Left colon (tissue), 2 donors: ENCODE data around the gene EPHA2. TPM values are rescaled to one million over a fixed set of nuclear protein-coding genes. Genes with fewer than 3 reads are reported as not detected.
A peak's percentile ranks its signal among the peaks of the same experiment; 100 is the strongest.

Experiments used
- ATAC-seq: fragments of 200-7000 bp; cut with Tn5 transposase; one replicate; pipeline ENCODE4 v1.9.1; 2020; ENCODE audit warnings: mild to moderate bottlenecking, moderate library complexity
- DNase-seq, 2 donors: peaks; one replicate each; pipeline ENCODE4 v3.0.0-alpha.2; 2020
- intact Hi-C, 2 donors: fragments of 100-400 bp; cut with DNase I in 1 of 2; cut with micrococcal nuclease in 1 of 2; formaldehyde crosslinking; loops; one replicate each; pipeline versions ENCODE4 v1.11.2 to v1.14.0; 2022; cut with DNase I, micrococcal nuclease
- total RNA-seq, 2 donors: library from RNA; stranded (reverse); fragmentation: NEBNext Ultra II Directional; extraction: Animal tissue kit (Norgen Biotek cat#: 25700); gene quantifications; one replicate each; pipeline ENCODE4 v1.2.1, GENCODE V29; 2021
- donor health status: DM: no; HTN: no; CAD: no.
- donor health status: DM: yes; HTN: yes; CAD: no.

The EPHA2 gene
- total RNA-seq, 2 donors from 2014 or later: 44.3 to 48.1 TPM

- intact Hi-C loops: no loop called here
- DNase-seq (no peak), ATAC-seq (no peak)
Observed at GRCh38 chr1:16129316-16129715, 26.6 kb downstream of the EPHA2 start.

- intact Hi-C loops: no loop called here
- no peak for DNase-seq
- no peak for ATAC-seq
Observed at GRCh38 chr1:16128338-16128741, 27.5 kb downstream of the EPHA2 start.

DNA sequence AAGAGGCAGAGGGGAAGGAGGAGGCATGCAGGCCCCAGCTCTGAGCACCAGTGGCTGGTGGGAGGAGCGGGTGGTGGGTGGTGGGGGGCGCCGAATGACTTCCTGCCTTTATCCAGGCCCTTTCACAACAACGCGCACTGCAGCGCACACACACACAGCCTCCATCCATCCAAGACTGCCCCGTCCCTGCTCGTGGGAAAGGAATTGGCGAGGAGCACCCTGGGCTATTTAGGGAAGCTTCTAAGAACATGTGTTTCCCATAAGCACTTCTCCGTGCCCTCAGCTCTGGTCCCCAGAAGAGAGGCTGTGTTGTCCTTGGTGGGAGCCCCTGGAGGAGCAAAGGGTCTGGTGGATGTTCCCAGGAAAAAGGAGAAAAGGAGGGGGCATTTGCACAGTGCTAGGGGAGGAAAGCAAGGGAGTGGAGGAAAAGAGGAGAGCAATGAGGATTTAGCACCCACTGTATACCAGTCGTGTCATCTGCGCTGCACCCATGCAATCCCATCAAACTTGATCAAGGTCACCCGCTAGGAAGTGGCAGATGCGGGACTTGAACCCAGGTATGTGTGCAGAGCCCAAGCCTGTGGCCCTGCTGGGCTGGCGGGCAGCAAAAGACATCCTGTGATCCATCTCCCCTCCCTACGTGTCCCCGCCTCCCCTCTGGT is 28.1 kb downstream of the EPHA2 start:
- no peak for DNase-seq
- intact Hi-C loops: no loop called here
- no peak for ATAC-seq

- intact Hi-C loops: no loop called here
- no peak for ATAC-seq
- DNase-seq: no peak
Observed at GRCh38 chr1:16126743-16127515, 28.9 kb downstream of the EPHA2 start.

DNA sequence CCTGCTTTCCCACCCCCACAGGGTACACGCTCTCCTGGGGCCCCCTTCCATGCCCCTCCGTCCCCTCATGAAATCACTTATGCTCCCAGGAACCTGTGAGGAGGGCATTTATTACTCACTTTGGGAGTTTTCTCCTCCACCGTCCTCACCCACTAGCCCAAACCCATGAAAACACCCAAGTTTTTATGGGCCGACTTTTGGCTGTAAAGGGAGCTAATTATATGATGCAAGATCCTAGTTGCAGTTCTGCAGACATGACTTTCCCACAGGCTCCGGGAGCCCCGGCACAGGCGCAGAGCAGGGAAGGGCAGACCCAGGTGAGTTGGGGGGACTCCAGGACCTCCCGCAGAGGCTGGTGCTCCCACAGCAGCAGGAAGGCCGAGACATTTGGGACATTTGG is 29.7 kb downstream of the EPHA2 start:
- intact Hi-C loops: no loop called here
- no peak for DNase-seq
- ATAC-seq: no peak

- ATAC-seq: no peak
- DNase-seq: no peak
- intact Hi-C loops: no loop called here
Observed at GRCh38 chr1:16125483-16125882, 30.4 kb downstream of the EPHA2 start.

DNA sequence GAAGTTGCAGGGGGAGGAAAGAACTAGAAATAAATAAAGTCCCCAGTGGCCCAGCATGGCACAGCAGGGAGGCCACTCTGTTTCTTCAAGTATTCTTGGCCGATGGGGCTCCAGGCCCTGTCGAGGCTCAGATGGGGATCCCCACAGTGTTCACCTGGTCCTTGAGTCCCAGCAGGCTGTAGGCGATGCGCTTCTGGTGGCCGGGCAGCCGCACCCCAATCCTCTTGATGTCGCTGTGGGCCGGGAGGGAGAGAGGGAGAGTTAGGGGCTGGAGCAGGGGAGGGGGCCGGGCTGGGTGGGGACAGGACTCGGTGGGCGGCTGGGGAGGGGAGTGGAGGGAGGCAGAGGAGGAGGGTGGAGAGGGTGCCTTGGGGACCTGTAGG is 30.8 kb downstream of the EPHA2 start:
- intact Hi-C loops: no loop called here
- no peak for ATAC-seq
- DNase-seq: no peak

DNA sequence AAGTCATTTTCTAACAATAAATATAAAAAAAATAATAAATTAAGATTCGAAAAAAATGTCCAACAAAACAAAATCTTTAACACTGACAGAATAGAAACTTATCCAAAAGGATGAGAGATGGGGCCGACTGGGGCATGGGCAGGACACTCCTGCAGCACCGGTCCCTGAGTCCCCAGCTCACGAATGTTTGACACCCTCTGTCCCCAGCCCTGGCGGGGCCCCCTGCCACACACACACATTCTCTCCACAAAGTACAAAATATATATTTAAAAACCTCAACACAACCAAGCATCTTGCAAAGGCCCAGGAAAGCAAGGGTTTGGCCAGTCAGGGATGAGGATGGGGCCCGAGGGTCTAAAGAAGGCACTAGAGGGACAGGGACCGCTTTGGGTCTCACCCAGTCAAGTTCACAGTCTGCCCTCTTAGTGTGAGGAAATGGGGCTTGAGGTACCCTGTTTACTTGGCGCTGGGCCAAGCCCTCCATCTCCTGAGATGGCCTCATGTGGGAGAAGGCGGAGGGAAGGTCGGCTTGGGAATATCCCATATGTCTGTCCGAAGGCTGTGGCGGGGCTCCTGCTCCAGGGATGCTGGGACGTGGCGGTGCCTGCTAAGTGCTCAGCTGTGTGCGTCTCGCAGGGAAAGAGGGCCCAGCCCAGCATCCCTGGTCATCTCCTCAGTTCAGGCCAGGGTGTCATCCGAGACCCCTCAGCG is 31.3 kb downstream of the EPHA2 start:
- intact Hi-C loops: no loop called here
- ATAC-seq: no peak
- DNase-seq: no peak

DNA sequence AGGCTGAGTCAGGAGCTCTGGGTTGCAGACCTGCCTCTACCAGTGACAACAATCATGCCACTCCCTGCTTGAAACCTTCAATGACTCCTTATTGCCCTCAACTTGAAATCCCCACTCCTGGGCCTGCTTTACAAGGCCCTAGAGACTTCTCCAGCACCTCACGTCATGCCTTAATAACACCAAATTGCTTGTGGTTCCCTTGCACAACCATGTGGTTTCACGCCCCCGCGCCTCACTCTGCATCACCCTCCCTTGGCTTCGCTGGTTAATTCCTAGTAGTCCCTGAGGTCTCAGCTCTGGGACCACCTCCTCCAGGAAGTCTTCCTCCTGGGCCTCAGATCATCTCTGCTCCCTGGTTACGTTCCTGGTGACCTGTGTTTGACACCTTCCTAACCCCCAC is 33.0 kb downstream of the EPHA2 start:
- ATAC-seq: peak; percentile 20
- no peak for DNase-seq
- intact Hi-C loops: no loop called here

DNA sequence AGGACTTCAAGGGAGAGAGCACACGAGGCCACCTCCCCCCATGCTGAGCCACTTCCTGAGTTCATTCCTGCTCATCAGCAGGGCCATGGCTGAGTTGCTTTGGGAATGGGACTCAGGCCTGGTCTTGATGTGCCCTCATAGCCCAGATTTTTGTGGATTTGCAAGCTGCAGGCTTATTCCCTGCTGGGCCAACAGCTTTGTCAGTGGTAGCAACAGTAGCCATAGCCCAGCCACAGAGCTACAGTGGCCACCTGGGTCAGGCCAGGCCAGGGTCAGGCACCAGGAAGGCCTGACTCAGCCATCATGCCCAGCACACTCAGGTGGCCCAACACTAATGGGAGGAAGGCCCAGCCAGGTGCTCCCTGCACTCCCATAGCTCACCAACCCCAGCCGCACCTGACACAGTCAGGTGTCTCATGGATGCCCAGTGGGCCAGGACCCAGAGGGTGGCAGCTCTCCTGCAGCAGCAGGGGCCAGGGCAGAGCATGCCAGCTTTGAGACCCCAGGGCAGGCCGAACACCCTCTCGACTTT is 33.5 kb downstream of the EPHA2 start:
- intact Hi-C loops: no loop called here
- no peak for DNase-seq
- ATAC-seq: peak; percentile 20

GRCh38 chr1:16120940-16121410 is 34.9 kb downstream of the EPHA2 start:
- ATAC-seq (peak; percentile 45), DNase-seq (no peak)
- intact Hi-C loops: no loop called here

DNA sequence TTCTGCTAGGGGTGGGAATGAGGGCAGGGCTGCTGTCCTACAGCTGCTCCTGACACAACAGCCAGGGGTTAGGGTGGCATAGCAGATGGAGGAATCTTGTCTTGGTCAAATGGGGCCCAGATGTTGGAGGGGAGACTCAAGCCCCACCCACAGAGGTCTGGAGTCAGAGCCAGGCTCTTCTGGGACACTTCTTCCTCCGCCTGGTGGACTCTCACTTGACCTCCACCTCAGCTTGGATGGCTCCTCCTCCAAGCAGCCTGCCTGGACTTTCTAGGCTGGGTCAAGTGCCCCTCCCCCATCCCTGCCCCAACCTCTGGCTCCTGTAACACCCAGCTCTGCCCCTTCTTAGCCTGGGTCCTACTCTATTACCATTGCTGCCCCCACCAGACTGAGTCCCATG is 35.5 kb downstream of the EPHA2 start:
- ATAC-seq: peak; percentile 8
- intact Hi-C loops: no loop called here
- DNase-seq: no peak

GRCh38 chr1:16119926-16120325 is 35.9 kb downstream of the EPHA2 start:
- intact Hi-C loops: no loop called here
- ATAC-seq: no peak
- DNase-seq: no peak

- ATAC-seq (no peak), DNase-seq (no peak)
- intact Hi-C loops: no loop called here
Observed at GRCh38 chr1:16119504-16119903, 36.4 kb downstream of the EPHA2 start.

- intact Hi-C loops: no loop called here
- DNase-seq (no peak), ATAC-seq (no peak)
Observed at GRCh38 chr1:16118706-16119105, 37.2 kb downstream of the EPHA2 start.

DNA sequence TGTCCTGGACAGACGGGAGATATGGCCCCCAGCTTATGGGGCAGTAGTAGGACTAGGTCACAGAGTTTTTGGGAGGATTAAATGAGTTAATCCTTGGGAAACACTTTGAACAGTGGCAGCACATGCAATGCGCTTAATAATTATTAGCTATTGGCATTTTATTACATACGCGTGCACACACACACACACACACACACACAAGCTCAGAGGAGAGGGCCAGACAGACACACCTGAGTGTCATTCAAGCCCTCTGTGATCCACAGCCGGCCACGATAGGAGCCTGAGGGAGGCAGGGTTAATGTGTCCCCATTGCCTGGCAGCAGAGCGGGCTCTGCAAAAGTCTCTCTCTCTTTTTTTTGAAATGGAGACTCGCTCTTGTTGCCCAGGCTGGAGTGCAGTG is 37.9 kb downstream of the EPHA2 start:
- DNase-seq (no peak), ATAC-seq (no peak)
- intact Hi-C loops: no loop called here

DNA sequence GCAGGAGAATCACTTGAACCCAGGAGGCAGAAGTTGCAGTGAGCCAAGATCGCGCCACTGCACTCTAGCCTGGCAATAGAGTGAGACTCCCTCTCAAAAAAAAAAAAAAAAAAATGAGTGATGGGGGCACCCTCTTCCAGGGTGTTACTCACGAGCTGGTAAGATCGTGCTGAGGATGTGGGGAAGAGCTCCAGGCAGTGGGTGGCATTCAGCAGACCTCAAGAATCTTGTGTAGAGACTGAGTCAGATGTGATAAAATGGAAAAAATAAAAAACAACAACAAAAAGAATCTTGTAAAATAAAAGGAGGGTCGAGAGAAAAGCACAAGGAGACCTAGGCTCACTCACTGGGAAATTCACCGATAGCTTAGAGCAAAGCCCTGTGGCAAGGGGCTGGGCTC is 38.5 kb downstream of the EPHA2 start:
- no peak for ATAC-seq
- intact Hi-C loops: no loop called here
- DNase-seq: no peak

- intact Hi-C loops: no loop called here
- no peak for DNase-seq
- ATAC-seq: no peak
Observed at GRCh38 chr1:16116625-16117024, 39.2 kb downstream of the EPHA2 start.

DNA sequence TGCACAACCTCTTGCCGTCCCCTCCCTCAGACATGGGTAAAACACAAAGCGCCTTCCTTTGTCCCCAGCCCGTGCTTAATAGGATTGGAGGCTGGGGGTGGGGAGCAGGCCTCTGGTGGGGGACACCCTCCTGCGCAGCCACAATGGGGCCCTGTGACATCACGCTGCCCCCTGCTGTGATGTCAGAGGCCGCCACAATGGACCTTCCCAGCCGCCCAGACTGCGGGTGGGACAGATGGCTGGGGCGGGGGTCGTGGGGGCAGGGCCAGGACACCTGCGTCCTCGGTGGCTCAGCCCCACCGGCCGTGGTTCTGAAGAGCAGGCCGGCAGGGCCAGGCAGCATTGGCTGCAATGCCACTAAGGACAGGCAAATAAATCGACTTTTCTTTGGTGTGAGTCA is 39.9 kb downstream of the EPHA2 start:
- no peak for DNase-seq
- intact Hi-C loops: no loop called here
- no peak for ATAC-seq

GRCh38 chr1:16115468-16115983 is 40.3 kb downstream of the EPHA2 start:
- intact Hi-C loops: no loop called here
- ATAC-seq (no peak), DNase-seq (no peak)
